ENCODE results near the gene NCMAP. TPM values are rescaled to one million over a fixed set of nuclear protein-coding genes. Genes with fewer than 3 reads are reported as not detected.

The NCMAP gene
- total and polyA plus RNA-seq, 2 of the 8 experiments (the other 6 are each of a cell fraction or from before 2014, with no cell fraction given), result 0.21 to 0.39 TPM

- TF ChIP-seq CHD7 (IDR thresholded peaks at IDR 0.05; ENCODE audit: insufficient replicate concordance, low read length), result no peak
Observed at GRCh38 chr1:24508911-24509310, 47.0 kb upstream of the NCMAP start (continued).

Measured in H1 (cell line).